ENCODE results near the gene ZZZ3. TPM values are rescaled to one million over a fixed set of nuclear protein-coding genes. Genes with fewer than 3 reads are reported as not detected.
A peak's percentile ranks its signal among the peaks of the same experiment; 100 is the strongest.
"Not testable (repeated sequence)": the region's sequence is repeated elsewhere in the genome, so short reads cannot be mapped to it uniquely, and the experiment has no call there.

ZZZ3 gene
- total RNA-seq, 1 donor from 2014 or later, result 39.3 TPM

GRCh38 chr1:77687519-77687906 lies 5.1 kb upstream of the ZZZ3 start:
- Histone ChIP-seq H3K36me3 (no peaks in the 10 kb centered on the region), H3K4me1 (peaks cover 7% of the 10 kb centered on the region), H3K27ac (no peak overlapping the region), H3K27me3 (no peaks in the 10 kb centered on the region), H3K4me3 (peak overlapping the region; percentile 36), H3K9me3 (no peaks in the 10 kb centered on the region)
- intact Hi-C loops (cut with DNase I), result no loop called here
- TF ChIP-seq CTCF (IDR thresholded peaks at IDR 0.05), result peak; percentile 18
- ATAC-seq (no peak), DNase-seq (peak; percentile 70)

GRCh38 chr1:77686796-77687518 lies 4.5 kb upstream of the ZZZ3 start:
- Histone ChIP-seq H3K27me3 (no peaks in the 10 kb centered on the region), H3K4me1 (peaks cover 7% of the 10 kb centered on the region), H3K36me3 (no peaks in the 10 kb centered on the region), H3K27ac (no peak overlapping the region), H3K9me3 (no peaks in the 10 kb centered on the region), H3K4me3 (no peak overlapping the region)
- ATAC-seq (no peak), DNase-seq (peak; percentile 66)
- no peak for TF ChIP-seq CTCF (IDR thresholded peaks at IDR 0.05)
- intact Hi-C loops (cut with DNase I), result no loop called here

GRCh38 chr1:77683160-77684148 lies 996 bp upstream of the ZZZ3 start:
- TF ChIP-seq CTCF (IDR thresholded peaks at IDR 0.05), result peak; percentile 93
- ATAC-seq (peak; percentile 96), DNase-seq (peak; percentile 97)
- H3K4me3 ChIP-seq, result peak overlapping the region; percentile 84
- peak overlapping the region; percentile 95 for H3K27ac ChIP-seq
- no peaks in the 10 kb centered on the region for H3K36me3 ChIP-seq
- H3K9me3 ChIP-seq, result no peaks in the 10 kb centered on the region
- intact Hi-C loops (cut with DNase I), result no loop called here
- H3K4me1 ChIP-seq, result peaks cover 30% of the 10 kb centered on the region
- H3K27me3 ChIP-seq, result no peaks in the 10 kb centered on the region

- H3K4me1 ChIP-seq, result peaks cover 32% of the 10 kb centered on the region
- no peaks in the 10 kb centered on the region for H3K9me3 ChIP-seq
- intact Hi-C loops (cut with DNase I), result no loop called here
- DNase-seq (no peak), ATAC-seq (no peak)
- H3K27ac ChIP-seq, result no peak overlapping the region
- no peaks in the 10 kb centered on the region for H3K27me3 ChIP-seq
- no peak overlapping the region for H3K4me3 ChIP-seq
- H3K36me3 ChIP-seq, result no peaks in the 10 kb centered on the region
- TF ChIP-seq CTCF (IDR thresholded peaks at IDR 0.05), result no peak
Measured at GRCh38 chr1:77680173-77680572, 2.3 kb downstream of the ZZZ3 start.

- no peak for TF ChIP-seq CTCF (IDR thresholded peaks at IDR 0.05)
- H3K27ac ChIP-seq, result no peak overlapping the region
- H3K27me3 ChIP-seq, result no peaks in the 10 kb centered on the region
- no peak for DNase-seq
- intact Hi-C loops (cut with DNase I), result no loop called here
- H3K36me3 ChIP-seq, result no peaks in the 10 kb centered on the region
- no peaks in the 10 kb centered on the region for H3K9me3 ChIP-seq
- ATAC-seq, result no peak
- H3K4me1 ChIP-seq, result peaks cover 29% of the 10 kb centered on the region
- no peak overlapping the region for H3K4me3 ChIP-seq
Measured at GRCh38 chr1:77678660-77679610, 3.5 kb downstream of the ZZZ3 start.

GRCh38 chr1:77674807-77675206 lies 7.7 kb downstream of the ZZZ3 start:
- intact Hi-C loops (cut with DNase I), result not testable (repeated sequence)

More at GRCh38 chr1:77674807-77675206, 7.7 kb downstream of the ZZZ3 start:
- H3K9me3 ChIP-seq, H3K4me3 ChIP-seq, DNase-seq, H3K27me3 ChIP-seq, H3K27ac ChIP-seq, ATAC-seq, H3K36me3 ChIP-seq: not testable (repeated sequence)
- H3K4me1 ChIP-seq, result peaks cover 17% of the 10 kb centered on the region

Measured in upper lobe of right lung (tissue), 1 donor.